H9 (cell line): ENCODE data around the gene DCST2. TPM values are rescaled to one million over a fixed set of nuclear protein-coding genes. Genes with fewer than 3 reads are reported as not detected.

ENCODE experiments used
- DNase-seq: peaks from one replicate; pipeline ENCODE4 v3.0.0-alpha.2; 2017
- H2AFZ ChIP-seq: one replicate; pipeline ENCODE4 v1.6.1; 2013; ENCODE audit warnings: mild to moderate bottlenecking, low read length, control low read depth, moderate library complexity
- H2AK5ac ChIP-seq: 2 replicates; pipeline ENCODE4 v1.6.1; 2013; ENCODE audit warnings: low read length, control low read depth, mixed read lengths; ENCODE audit not compliant: insufficient read length
- H2BK120ac ChIP-seq: one replicate; pipeline ENCODE4 v1.6.1; 2013; ENCODE audit warnings: low read depth, mild to moderate bottlenecking, low read length, control low read depth, inconsistent platforms; ENCODE audit not compliant: poor library complexity, severe bottlenecking
- H2BK12ac ChIP-seq: 2 replicates; pipeline ENCODE4 v1.6.1; 2013; ENCODE audit warnings: low read length, control low read depth, mixed read lengths, low read depth; ENCODE audit not compliant: insufficient read length
- H2BK15ac ChIP-seq: 2 replicates; pipeline ENCODE4 v1.6.1; 2013; ENCODE audit warnings: low read depth, low read length, control low read depth
- H2BK20ac ChIP-seq: one replicate; pipeline ENCODE4 v1.6.1; 2013; ENCODE audit warnings: low read depth, mild to moderate bottlenecking, low read length, control low read depth, inconsistent platforms; ENCODE audit not compliant: poor library complexity, severe bottlenecking
- H2BK5ac ChIP-seq: 2 replicates; pipeline ENCODE4 v1.6.1; 2013; ENCODE audit warnings: low read length, control low read depth, mixed read lengths; ENCODE audit not compliant: insufficient read length
- H3K14ac ChIP-seq: 2 replicates; pipeline ENCODE4 v1.6.1; 2013; ENCODE audit warnings: low read length, control low read depth; ENCODE audit not compliant: insufficient read depth
- H3K18ac ChIP-seq: 2 replicates; pipeline ENCODE4 v1.6.1; 2013; ENCODE audit warnings: low read depth, mild to moderate bottlenecking, mixed read lengths, low read length, control low read depth; ENCODE audit not compliant: insufficient read length
- H3K23ac ChIP-seq: 2 replicates; pipeline ENCODE4 v1.6.1; 2013; ENCODE audit warnings: low read length, control low read depth, mixed read lengths, low read depth; ENCODE audit not compliant: insufficient read length
- H3K23me2 ChIP-seq: 2 replicates; pipeline ENCODE4 v1.6.1; 2013; ENCODE audit warnings: low read depth, mild to moderate bottlenecking, mixed read lengths, low read length, control low read depth; ENCODE audit not compliant: insufficient read length, poor library complexity, severe bottlenecking
- H3K27ac ChIP-seq: 2 replicates; pipeline ENCODE4 v1.5.1; 2013; ENCODE audit warnings: low read length, control low read depth, mixed read lengths, low read depth; ENCODE audit not compliant: insufficient read length
- H3K27me3 ChIP-seq: 2 replicates; pipeline ENCODE4 v1.6.1; 2013; ENCODE audit warnings: low read length, control low read depth, inconsistent platforms; ENCODE audit not compliant: insufficient read depth
- H3K4ac ChIP-seq: 2 replicates; pipeline ENCODE4 v1.6.1; 2013; ENCODE audit warnings: low read depth, mild to moderate bottlenecking, control low read depth, inconsistent platforms, low read length, moderate library complexity
- H3K4me1 ChIP-seq: 2 replicates; pipeline ENCODE4 v1.6.1; 2013; ENCODE audit warnings: low read length, control low read depth, inconsistent platforms; ENCODE audit not compliant: insufficient read depth
- H3K4me2 ChIP-seq: 2 replicates; pipeline ENCODE4 v1.6.1; 2013; ENCODE audit warnings: low read length, control low read depth, mixed read lengths; ENCODE audit not compliant: insufficient read length, insufficient read depth
- H3K56ac ChIP-seq: 2 replicates; pipeline ENCODE4 v1.6.1; 2013; ENCODE audit warnings: low read depth, mild to moderate bottlenecking, mixed read lengths, low read length, control low read depth; ENCODE audit not compliant: insufficient read length
- H3K79me1 ChIP-seq: 2 replicates; pipeline ENCODE4 v1.6.1; 2013; ENCODE audit warnings: low read depth, mild to moderate bottlenecking, moderate library complexity, low read length, control low read depth, inconsistent platforms; ENCODE audit not compliant: insufficient read depth, poor library complexity, severe bottlenecking
- H3K79me2 ChIP-seq: 2 replicates; pipeline ENCODE4 v1.6.1; 2013; ENCODE audit warnings: low read length, control low read depth, inconsistent platforms; ENCODE audit not compliant: insufficient read depth
- H3K9ac ChIP-seq: 2 replicates; pipeline ENCODE4 v1.6.1; 2013; ENCODE audit warnings: low read length, control low read depth, mixed read lengths; ENCODE audit not compliant: insufficient read length; ENCODE audit errors: extremely low read depth
- H3K9me3 ChIP-seq: one replicate; pipeline ENCODE4 v1.6.1; 2013; ENCODE audit warnings: low read depth, low read length, inconsistent platforms; ENCODE audit not compliant: control insufficient read depth
- H3T11ph ChIP-seq: one replicate; pipeline ENCODE4 v1.6.1; 2013; ENCODE audit warnings: mild to moderate bottlenecking, low read length, control low read depth, inconsistent platforms
- H4K20me1 ChIP-seq: one replicate; pipeline ENCODE4 v1.6.1; 2013; ENCODE audit not compliant: control insufficient read depth, insufficient read length, insufficient read depth
- H4K5ac ChIP-seq: 2 replicates; pipeline ENCODE4 v1.6.1; 2013; ENCODE audit warnings: low read depth, mild to moderate bottlenecking, mixed read lengths, low read length, control low read depth; ENCODE audit not compliant: insufficient read length
- H4K8ac ChIP-seq: replicated peaks from 2 replicates; pipeline ENCODE4 v1.6.1; 2013; ENCODE audit warnings: low read length, control low read depth, mixed read lengths, low read depth; ENCODE audit not compliant: insufficient read length
- H4K91ac ChIP-seq: 2 replicates; pipeline ENCODE4 v1.6.1; 2013; ENCODE audit warnings: low read depth, mild to moderate bottlenecking, moderate library complexity, mixed read lengths, low read length, control low read depth; ENCODE audit not compliant: insufficient read length
- H3K27ac Mint-ChIP-seq, 3 experiments: 2 replicates in 2 of 3; 3 replicates in 1 of 3; pipeline ENCODE4 v1.8.0; 2020 to 2021; ENCODE audit warnings: mixed read lengths in 3 of 3, mild to moderate bottlenecking in 1 of 3, moderate library complexity in 1 of 3
- H3K27me3 Mint-ChIP-seq: 2 replicates; pipeline ENCODE4 v1.8.0; 2021; ENCODE audit warnings: low read depth, mild to moderate bottlenecking, moderate library complexity, mixed read lengths
- H3K36me3 Mint-ChIP-seq, 3 experiments: 2 replicates in 2 of 3; 3 replicates in 1 of 3; pipeline ENCODE4 v1.8.0; 2020 to 2021; ENCODE audit warnings: low read depth in 3 of 3, mixed read lengths in 3 of 3; ENCODE audit not compliant: insufficient read depth in 1 of 3
- H3K4me1 Mint-ChIP-seq, 2 experiments: 2 replicates each; pipeline ENCODE4 v1.8.0; 2020; ENCODE audit warnings: mixed read lengths in 2 of 2
- H3K4me3 Mint-ChIP-seq, 2 experiments: 2 replicates in 1 of 2; 3 replicates in 1 of 2; pipeline ENCODE4 v1.8.0; 2020 to 2021; ENCODE audit warnings: mild to moderate bottlenecking in 2 of 2, mixed read lengths in 2 of 2, moderate library complexity in 1 of 2
- H3K9me3 Mint-ChIP-seq, 2 experiments: 2 replicates in 1 of 2; 3 replicates in 1 of 2; pipeline ENCODE4 v1.8.0; 2020; ENCODE audit warnings: mild to moderate bottlenecking in 2 of 2, mixed read lengths in 2 of 2, moderate library complexity in 1 of 2
- WGBS: extraction: QIAGEN DNeasy Blood & Tissue Kit; methylation state at CpG from one replicate; pipeline ENCODE4 v1.1.7; 2013; ENCODE audit warnings: missing lambda C conversion rate, low lambda C conversion rate, mixed read lengths; ENCODE audit not compliant: insufficient read length; ENCODE audit errors: extremely low coverage; 5-methylcytosine and 5-hydroxymethylcytosine counted together
- total RNA-seq: library from RNA; stranded (reverse); gene quantifications from 2 replicates; pipeline ENCODE4 v1.2.1, GENCODE V29; 2021
- TF ChIP-seq, protein P1 (sequence below): fragments of 200-600 bp; sonication (generic); conservative IDR thresholded peaks from 3 replicates; pipeline ENCODE4 v1.8.0; 2021; ENCODE audit warnings: antibody characterized with exemption, mild to moderate bottlenecking

DCST2 gene
- total RNA-seq, 1 experiment from 2014 or later = 0.35 TPM

DNA sequence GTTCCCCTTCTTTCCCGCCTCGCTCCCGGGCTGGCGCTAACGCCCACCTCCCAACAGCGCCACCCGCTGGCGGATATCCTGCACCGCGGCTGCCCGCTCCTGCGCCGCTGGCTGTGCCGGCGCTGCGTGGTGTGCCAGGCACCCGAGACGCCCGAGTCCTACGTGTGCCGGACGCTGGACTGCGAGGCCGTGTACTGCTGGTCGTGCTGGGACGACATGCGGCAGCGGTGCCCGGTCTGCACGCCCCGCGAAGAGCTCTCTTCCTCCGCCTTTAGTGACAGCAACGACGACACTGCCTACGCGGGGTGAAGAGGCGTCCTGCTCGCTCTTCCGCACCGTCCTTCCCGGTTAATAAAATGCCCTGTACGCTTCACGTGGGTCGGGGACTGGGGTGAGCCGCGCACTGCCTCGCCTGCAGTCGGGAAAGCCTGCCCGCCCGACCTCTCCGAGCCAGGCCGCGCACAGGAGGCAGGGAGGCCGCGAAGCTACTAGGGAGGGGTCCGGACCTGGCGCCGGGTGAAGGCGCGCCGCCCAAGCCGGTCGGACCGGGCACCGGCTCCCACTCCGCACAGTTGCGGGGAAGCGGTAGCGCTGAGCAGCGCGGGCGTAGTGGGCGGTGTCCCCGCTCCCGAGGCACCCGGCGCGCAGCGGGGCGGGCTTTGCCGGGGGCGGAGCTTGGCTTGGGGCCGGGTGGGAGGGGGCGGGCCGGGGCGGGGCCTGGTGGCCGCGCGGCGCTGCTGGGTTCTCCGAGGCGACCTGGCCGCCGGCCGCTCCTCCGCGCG lies 17.2 kb upstream of the DCST2 start, which contains the start of gene ADAM15:
TSS of gene ADAM15 (plus strand) at position 757 of the 782 bp plus-strand sequence. CDS start 71 bp downstream, outside the sequence.
- peak; percentile 84 for DNase-seq
- Histone ChIP-seq H3T11ph (no peak within 1 kb of the TSS), H2AK5ac (no peak within 1 kb of the TSS), H2BK15ac (no peak within 1 kb of the TSS), H3K79me1 (no peaks in the 10 kb centered on the region), H3K9ac (peak within 1 kb of the TSS; percentile 7), H4K5ac (no peak within 1 kb of the TSS), H3K56ac (no peak within 1 kb of the TSS), H3K23me2 (peaks cover 16% of the 10 kb centered on the region), H3K9me3 (no peaks in the 10 kb centered on the region), H3K4me1 (no peaks in the 10 kb centered on the region; the same call in 1 of the 2 replicates), H3K14ac (peak within 1 kb of the TSS; percentile 23; the same call in 1 of the 2 replicates), H3K27ac (no peak within 1 kb of the TSS), H3K4me2 (peak within 1 kb of the TSS; percentile 67), H4K20me1 (no peaks in the 10 kb centered on the region), H2BK5ac (no peak within 1 kb of the TSS), H2BK20ac (no peak within 1 kb of the TSS), H2AFZ (no peak within 1 kb of the TSS), H4K8ac (no peak within 1 kb of the TSS), H4K91ac (no peak within 1 kb of the TSS), H3K18ac (peak within 1 kb of the TSS; percentile 35), H2BK12ac (no peak within 1 kb of the TSS), H2BK120ac (no peak within 1 kb of the TSS), H3K23ac (no peak within 1 kb of the TSS), H3K79me2 (no peaks in the 10 kb centered on the region), H3K4ac (no peak within 1 kb of the TSS), H3K27me3 (peaks cover 4% of the 10 kb centered on the region; the same call in 1 of the 2 replicates)
- WGBS = no CpG with 5 or more reads among the region's 99 CpGs
- H3K27me3 Mint-ChIP-seq = peaks cover 19% of the 10 kb centered on the region
- H3K4me1 Mint-ChIP-seq = peaks cover 23 to 41% of the 10 kb centered on the region in 2 experiments
- peaks cover 0 to 3% (median under 1%) of the 10 kb centered on the region in 3 experiments; a peak in 3 of 7 replicates for H3K36me3 Mint-ChIP-seq
- TF ChIP-seq, protein P1, sequence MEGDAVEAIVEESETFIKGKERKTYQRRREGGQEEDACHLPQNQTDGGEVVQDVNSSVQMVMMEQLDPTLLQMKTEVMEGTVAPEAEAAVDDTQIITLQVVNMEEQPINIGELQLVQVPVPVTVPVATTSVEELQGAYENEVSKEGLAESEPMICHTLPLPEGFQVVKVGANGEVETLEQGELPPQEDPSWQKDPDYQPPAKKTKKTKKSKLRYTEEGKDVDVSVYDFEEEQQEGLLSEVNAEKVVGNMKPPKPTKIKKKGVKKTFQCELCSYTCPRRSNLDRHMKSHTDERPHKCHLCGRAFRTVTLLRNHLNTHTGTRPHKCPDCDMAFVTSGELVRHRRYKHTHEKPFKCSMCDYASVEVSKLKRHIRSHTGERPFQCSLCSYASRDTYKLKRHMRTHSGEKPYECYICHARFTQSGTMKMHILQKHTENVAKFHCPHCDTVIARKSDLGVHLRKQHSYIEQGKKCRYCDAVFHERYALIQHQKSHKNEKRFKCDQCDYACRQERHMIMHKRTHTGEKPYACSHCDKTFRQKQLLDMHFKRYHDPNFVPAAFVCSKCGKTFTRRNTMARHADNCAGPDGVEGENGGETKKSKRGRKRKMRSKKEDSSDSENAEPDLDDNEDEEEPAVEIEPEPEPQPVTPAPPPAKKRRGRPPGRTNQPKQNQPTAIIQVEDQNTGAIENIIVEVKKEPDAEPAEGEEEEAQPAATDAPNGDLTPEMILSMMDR = peak; percentile 98
- no peaks in the 10 kb centered on the region for H3K9me3 Mint-ChIP-seq
- H3K4me3 Mint-ChIP-seq = peak within 1 kb of the TSS; percentile 67 to 88
- peak within 1 kb of the TSS in 2 of 3 experiments; percentile 25 to 77; a peak in 1 of 7 replicates for H3K27ac Mint-ChIP-seq
